Measurements from ENCODE around the gene FAH. TPM values are rescaled to one million over a fixed set of nuclear protein-coding genes. Genes with fewer than 3 reads are reported as not detected.

The FAH gene
- total RNA-seq: 21.6 and 33.9 TPM in 2 replicates

DNA sequence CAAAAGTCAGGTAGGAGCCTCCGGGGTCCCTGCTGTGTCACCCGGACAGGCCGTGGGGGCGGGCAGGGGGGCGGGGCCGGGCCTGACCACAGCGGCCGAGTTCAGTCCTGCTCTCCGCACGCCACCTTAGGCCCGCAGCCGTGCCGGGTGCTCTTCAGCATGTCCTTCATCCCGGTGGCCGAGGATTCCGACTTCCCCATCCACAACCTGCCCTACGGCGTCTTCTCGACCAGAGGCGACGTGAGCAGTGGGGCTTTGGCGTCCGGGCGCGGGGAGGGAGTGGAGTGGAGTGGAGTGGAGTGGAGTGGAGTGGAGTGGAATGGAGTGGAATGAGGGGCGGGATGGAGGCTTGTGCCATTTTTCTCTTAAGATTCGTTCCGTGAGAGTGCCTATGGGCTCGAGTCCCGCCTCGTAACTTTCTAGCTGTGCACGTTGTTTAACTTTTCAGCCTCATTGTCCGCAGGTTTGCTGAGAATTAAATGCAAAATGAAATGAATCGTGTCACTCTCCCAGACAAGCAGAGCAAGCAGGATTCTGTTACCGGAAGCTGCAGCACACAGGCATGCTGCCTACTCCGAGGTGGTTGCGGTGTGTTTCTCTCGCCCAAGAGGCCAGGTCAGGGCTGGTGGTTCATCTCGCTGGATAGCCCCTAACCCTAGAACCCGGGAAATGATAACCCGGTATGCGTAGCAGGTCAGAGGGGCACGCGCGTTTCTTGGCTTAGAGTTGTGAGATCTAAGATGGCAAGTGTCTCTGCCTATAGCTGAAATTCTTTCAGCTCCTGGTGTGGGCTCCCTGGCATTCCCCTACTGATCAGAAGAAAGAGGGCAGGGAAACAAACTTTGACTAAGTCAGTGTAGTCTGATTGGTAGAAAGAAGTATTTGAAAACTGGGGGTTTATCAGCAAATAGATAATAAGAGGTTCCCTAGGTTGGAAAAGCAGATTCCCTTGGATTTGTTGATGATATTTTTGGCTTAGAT lies at the start of gene FAH:
TSS of gene FAH (plus strand) at position 104 of the 981 bp plus-strand sequence. CDS start at position 160, 56 bp downstream.

Other genes with a start within 250 kb of the FAH start
- gene BCL2A1, start 181.8 kb upstream of the FAH start, total RNA-seq: not detected in 2 replicates
- 67.5 and 91.4 TPM in 2 replicates for gene ZFAND6, start 93.3 kb upstream of the FAH start, total RNA-seq
- not detected in 2 replicates for gene CTXND1, start 99.2 kb downstream of the FAH start, total RNA-seq